ENCODE measurements around the gene LCN2.

- no peak for TF ChIP-seq EZH2 (IDR thresholded peaks at IDR 0.05; ENCODE audit: low read depth)
- TF ChIP-seq CTCF (conservative IDR thresholded peaks at IDR 0.05): no peak
These were observed 40.1 kb upstream of the LCN2 start for GRCh38 chr9:128109050-128109709.

Data from PC-9 (cell line).